NCI-H82 treated with DMSO at 0.1 percent for 48 hours (cell line): ENCODE measurements around the gene PHIP.
"Not testable (repeated sequence)": the region's sequence is repeated elsewhere in the genome, so short reads cannot be mapped to it uniquely, and the experiment has no call there.

Experiments used
- DNase-seq: peaks from one replicate; lab custom pipeline; 2025; ENCODE audit not compliant: unreplicated experiment; lab: John Stamatoyannopoulos, UW

Gene PHIP

DNA sequence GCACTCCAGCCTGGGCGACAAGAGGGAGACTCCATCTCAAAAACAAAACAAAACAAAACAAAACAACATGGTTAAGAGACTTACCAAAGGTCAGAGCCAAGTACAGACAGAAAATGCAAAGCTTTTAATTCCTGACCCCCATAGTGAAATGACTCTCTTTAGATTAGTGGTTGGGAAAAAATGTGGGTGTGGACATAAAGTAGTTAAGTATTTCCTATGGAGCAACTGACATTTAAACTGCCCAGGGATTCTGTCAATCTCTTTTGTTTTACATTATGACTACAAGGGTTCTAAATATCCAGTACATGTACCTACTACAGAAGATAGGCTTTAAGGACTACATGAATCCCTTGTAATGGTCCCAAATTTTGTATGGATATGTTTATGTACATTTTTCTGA lies 135.6 kb downstream of the PHIP start:
- no peak for DNase-seq

DNA sequence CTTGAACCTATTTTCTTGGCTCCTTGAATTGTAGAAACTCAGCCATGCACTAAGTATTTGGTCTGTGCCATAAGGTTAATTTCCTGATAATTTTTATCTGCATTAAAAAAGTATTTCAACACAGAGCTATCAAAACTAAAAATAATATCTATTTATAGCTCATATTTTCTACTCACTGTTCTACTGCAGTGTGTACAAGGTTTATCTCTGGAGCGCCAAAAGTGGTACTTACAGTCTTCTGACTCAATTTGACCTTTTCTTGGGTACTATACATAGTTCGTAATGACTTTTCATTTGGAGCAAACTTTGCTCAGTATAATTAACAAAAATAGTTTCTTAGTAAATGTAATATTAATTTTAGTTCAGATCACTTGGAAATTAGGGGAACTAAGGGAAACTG lies 141.5 kb downstream of the PHIP start:
- DNase-seq: no peak

- DNase-seq: no peak
These were observed 142.5 kb downstream of the PHIP start for GRCh38 chr6:78935553-78935952.

- no peak for DNase-seq
These were observed 152.7 kb downstream of the PHIP start for GRCh38 chr6:78925317-78925716.

DNA sequence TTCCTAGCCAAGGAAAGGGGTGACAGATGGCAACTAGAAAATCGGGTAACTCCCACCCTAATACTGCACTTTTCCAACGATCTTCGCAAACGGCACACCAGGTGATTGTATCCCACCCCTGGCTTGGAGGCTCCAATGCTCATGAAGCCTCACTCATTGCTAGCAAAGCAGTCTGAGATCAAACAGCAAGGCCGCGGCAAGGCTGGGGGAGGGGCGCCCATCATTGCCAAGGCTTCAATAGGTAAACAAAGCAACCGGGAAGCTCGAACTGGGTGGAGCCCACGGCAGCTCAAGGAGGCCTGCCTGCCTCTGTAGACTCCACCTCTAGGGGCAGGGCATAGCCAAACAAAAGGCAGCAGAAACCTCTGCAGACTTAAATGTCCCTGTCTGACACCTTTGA lies 156.9 kb downstream of the PHIP start:
- not testable (repeated sequence) for DNase-seq

DNA sequence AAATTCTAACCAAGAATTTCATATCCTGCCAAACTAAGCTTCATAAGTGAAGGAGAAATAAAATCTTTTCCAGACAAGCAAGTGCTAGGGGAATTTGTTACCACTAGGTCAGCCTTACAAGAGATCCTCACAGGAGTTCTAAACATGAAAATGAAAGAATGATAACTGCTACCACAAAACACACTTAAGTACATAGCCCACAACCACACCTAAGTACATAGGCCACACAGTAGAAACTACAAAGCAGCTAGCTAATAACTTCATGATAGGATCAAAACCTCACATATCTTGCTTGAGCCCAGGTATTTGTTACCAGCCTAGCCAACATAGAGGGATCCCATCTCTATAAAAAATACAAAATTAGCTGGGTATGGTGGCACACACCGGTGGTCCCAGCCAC lies 160.3 kb downstream of the PHIP start:
- no peak for DNase-seq

DNA sequence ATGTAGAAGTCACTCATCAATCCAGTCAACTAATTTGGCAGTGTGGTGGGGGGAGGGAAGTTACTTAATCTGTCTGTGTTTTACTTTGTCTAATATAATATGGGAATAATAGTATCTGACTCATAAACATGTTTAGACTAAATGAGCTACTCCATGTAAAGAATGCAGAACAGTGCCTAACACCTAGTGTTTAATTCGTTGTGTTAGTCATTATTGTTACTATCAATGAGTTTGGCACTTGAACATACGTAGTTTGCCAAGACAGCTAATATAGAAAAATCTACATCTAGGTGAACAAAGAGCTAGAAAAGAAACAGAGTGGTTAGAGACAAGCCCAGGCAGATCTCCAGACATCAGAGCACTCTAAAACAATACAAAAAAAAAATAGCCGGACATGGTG lies 161.6 kb downstream of the PHIP start:
- DNase-seq: no peak

- no peak for DNase-seq
These were observed 166.7 kb downstream of the PHIP start for GRCh38 chr6:78911218-78911940.

DNA sequence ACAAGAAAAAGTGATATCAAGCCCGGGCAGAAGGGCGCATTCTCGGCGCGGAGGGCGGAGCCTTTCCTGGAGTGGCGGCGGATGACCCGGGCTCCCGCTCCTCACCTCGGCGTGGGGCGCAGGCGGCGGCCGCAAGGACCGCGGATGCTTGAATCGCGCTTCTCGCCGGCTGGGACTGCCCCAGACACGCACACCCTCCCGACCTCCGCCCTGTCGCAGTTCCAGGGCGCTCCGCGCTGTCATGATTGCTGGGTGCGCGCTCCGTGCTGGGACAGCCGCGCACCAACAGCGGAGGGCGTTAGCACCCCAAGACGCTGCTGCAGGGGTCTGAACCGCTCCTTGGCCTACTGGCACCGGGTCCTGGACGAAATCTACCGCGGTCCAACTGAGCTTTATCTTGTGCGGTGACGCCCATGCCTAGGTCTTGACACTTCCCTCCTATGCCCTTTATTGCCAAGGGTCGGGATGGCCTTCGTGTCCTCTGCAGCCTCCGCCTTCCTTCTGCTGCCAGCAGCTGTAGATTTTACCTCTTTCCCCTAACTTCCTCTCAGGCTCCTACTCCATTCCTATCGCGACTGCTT lies 167.4 kb downstream of the PHIP start:
- no peak for DNase-seq

DNA sequence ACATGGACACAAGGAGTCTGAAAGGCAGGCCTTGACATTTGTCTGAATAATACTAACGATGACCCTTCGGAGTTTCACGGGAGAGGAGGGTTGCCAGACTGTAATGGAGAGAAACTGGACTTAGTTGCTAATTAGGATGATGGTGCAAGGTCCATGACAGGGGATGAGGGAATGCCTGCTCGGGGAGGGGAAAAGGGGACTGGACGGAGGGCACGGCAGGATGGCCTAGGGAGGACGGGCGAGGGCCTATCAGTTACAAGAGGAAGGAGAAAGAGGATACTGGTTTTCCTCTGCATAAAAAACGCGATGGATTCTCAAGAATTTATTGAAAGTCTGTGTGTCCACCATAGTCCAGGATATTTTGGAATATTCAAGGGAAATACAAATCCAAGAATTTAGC lies 168.0 kb downstream of the PHIP start:
- DNase-seq: no peak

- DNase-seq: no peak
These were observed 168.7 kb downstream of the PHIP start for GRCh38 chr6:78909391-78909790.

DNA sequence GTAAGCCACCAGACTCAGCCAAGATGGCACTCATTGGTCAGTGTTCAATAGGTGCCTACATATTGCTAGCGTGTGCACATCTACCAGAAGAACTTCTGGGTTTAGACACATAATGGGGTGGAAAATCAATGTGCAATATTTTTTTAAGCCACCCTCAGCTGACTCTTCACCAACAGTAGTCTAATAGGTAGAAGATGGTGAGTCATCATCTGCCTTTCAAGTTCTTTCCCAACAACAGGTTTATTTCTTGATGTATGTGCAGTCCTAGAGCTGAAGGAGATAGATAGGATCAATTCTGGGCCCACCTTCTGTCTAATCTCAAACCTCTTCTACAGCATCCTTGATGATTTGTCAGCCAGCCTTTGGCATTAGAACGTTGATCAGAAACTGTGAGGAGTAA lies 169.4 kb downstream of the PHIP start:
- no peak for DNase-seq

GRCh38 chr6:78896227-78896626 lies 181.8 kb downstream of the PHIP start:
- no peak for DNase-seq

DNA sequence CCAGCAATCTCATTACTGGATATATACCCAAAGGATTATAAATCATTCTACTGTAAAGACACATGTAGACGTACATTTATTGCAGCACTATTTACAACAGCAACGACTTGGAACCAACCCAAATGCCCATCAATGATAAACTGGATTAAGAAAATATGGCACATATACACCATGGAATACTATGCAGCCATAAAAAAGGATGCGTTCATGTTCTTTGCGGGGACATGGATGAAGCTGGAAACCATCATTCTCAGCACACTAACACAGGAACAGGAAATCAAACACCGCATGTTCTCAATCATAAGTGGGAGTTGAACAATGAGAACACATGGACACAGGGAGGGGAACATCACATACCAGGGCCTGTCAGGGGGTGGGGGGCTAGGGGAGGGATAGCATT lies 188.2 kb downstream of the PHIP start:
- DNase-seq: not testable (repeated sequence)
